Activated naive CD8-positive, alpha-beta T cell (primary cell): ENCODE measurements around the gene PTGR3.
A peak's percentile ranks its signal among the peaks of the same experiment; 100 is the strongest.

Experiments used
- H3K27ac Mint-ChIP-seq: one replicate; pipeline ENCODE4 v1.8.0; 2021; ENCODE audit warnings: mixed read lengths
- H3K27me3 Mint-ChIP-seq: one replicate; pipeline ENCODE4 v1.8.0; 2021; ENCODE audit warnings: mixed read lengths
- H3K36me3 Mint-ChIP-seq: one replicate; pipeline ENCODE4 v1.8.0; 2021; ENCODE audit warnings: mixed read lengths
- H3K4me1 Mint-ChIP-seq: one replicate; pipeline ENCODE4 v1.8.0; 2021; ENCODE audit warnings: low read depth, mixed read lengths
- H3K4me3 Mint-ChIP-seq: one replicate; pipeline ENCODE4 v1.8.0; 2021; ENCODE audit warnings: mild to moderate bottlenecking, mixed read lengths
- H3K9me3 Mint-ChIP-seq: one replicate; pipeline ENCODE4 v1.8.0; 2021; ENCODE audit warnings: low read depth, mixed read lengths

The PTGR3 gene

GRCh38 chr18:75213611-75214331, 4.8 kb upstream of the PTGR3 start:
- peak overlapping the region; percentile 76 for H3K27ac Mint-ChIP-seq

GRCh38 chr18:75212751-75213090, 3.8 kb upstream of the PTGR3 start:
- Mint-ChIP-seq H3K4me3 (peak overlapping the region; percentile 89), H3K27me3 (no peaks in the 10 kb centered on the region), H3K4me1 (peaks cover 65% of the 10 kb centered on the region), H3K27ac (peak overlapping the region; percentile 90), H3K36me3 (peaks cover 2% of the 10 kb centered on the region), H3K9me3 (no peaks in the 10 kb centered on the region)

More at GRCh38 chr18:75213611-75214331, 4.8 kb upstream of the PTGR3 start:
- Mint-ChIP-seq H3K4me1 (peaks cover 70% of the 10 kb centered on the region), H3K27me3 (no peaks in the 10 kb centered on the region), H3K36me3 (peaks cover 2% of the 10 kb centered on the region), H3K4me3 (peak overlapping the region; percentile 89), H3K9me3 (no peaks in the 10 kb centered on the region)

- H3K9me3 Mint-ChIP-seq: no peaks in the 10 kb centered on the region
- H3K27me3 Mint-ChIP-seq: no peaks in the 10 kb centered on the region
- peak overlapping the region; percentile 89 for H3K4me3 Mint-ChIP-seq
- H3K27ac Mint-ChIP-seq: peak overlapping the region; percentile 90
- peaks cover 2% of the 10 kb centered on the region for H3K36me3 Mint-ChIP-seq
- peaks cover 65% of the 10 kb centered on the region for H3K4me1 Mint-ChIP-seq
Observed at GRCh38 chr18:75211953-75212750, 3.2 kb upstream of the PTGR3 start.

- Mint-ChIP-seq H3K27ac (no peak overlapping the region), H3K36me3 (peaks cover 2% of the 10 kb centered on the region), H3K4me3 (no peak overlapping the region), H3K9me3 (no peaks in the 10 kb centered on the region), H3K4me1 (peaks cover 63% of the 10 kb centered on the region), H3K27me3 (no peaks in the 10 kb centered on the region)
Observed at GRCh38 chr18:75211626-75211952, 2.6 kb upstream of the PTGR3 start.

GRCh38 chr18:75211002-75211621, 2.2 kb upstream of the PTGR3 start:
- Mint-ChIP-seq H3K27ac (peak overlapping the region; percentile 97), H3K27me3 (no peaks in the 10 kb centered on the region), H3K36me3 (peaks cover 2% of the 10 kb centered on the region), H3K4me1 (peaks cover 63% of the 10 kb centered on the region), H3K4me3 (peak overlapping the region; percentile 96), H3K9me3 (no peaks in the 10 kb centered on the region)

GRCh38 chr18:75210274-75211001, 1.5 kb upstream of the PTGR3 start, which contains the start of gene TSHZ1:
Gene TSHZ1, plus strand, starts transcription at chr18:75210797. Its CDS starts 1,080 bp downstream, at chr18:75211877.
- peak within 1 kb of the TSS; percentile 96 for H3K4me3 Mint-ChIP-seq
- H3K27me3 Mint-ChIP-seq: no peaks in the 10 kb centered on the region
- peaks cover 2% of the 10 kb centered on the region for H3K36me3 Mint-ChIP-seq
- peak within 1 kb of the TSS; percentile 97 for H3K27ac Mint-ChIP-seq
- no peaks in the 10 kb centered on the region for H3K9me3 Mint-ChIP-seq
- peaks cover 64% of the 10 kb centered on the region for H3K4me1 Mint-ChIP-seq

GRCh38 chr18:75209951-75210258, 966 bp upstream of the PTGR3 start:
- Mint-ChIP-seq H3K27me3 (no peaks in the 10 kb centered on the region), H3K27ac (peak overlapping the region; percentile 97), H3K4me1 (peaks cover 64% of the 10 kb centered on the region), H3K9me3 (no peaks in the 10 kb centered on the region), H3K4me3 (peak overlapping the region; percentile 96), H3K36me3 (peaks cover 2% of the 10 kb centered on the region)

GRCh38 chr18:75208836-75209128, 157 bp downstream of the PTGR3 start:
- Mint-ChIP-seq H3K4me1 (peaks cover 55% of the 10 kb centered on the region), H3K36me3 (no peaks in the 10 kb centered on the region), H3K4me3 (no peak overlapping the region), H3K9me3 (no peaks in the 10 kb centered on the region), H3K27ac (no peak overlapping the region), H3K27me3 (no peaks in the 10 kb centered on the region)

GRCh38 chr18:75208155-75208835, 644 bp downstream of the PTGR3 start:
- Mint-ChIP-seq H3K4me1 (peaks cover 52% of the 10 kb centered on the region), H3K27ac (peak overlapping the region; percentile 97), H3K9me3 (no peaks in the 10 kb centered on the region), H3K36me3 (no peaks in the 10 kb centered on the region), H3K27me3 (no peaks in the 10 kb centered on the region), H3K4me3 (peak overlapping the region; percentile 96)

GRCh38 chr18:75207310-75208154, 1.4 kb downstream of the PTGR3 start:
- no peaks in the 10 kb centered on the region for H3K9me3 Mint-ChIP-seq
- H3K27me3 Mint-ChIP-seq: no peaks in the 10 kb centered on the region
- peaks cover 47% of the 10 kb centered on the region for H3K4me1 Mint-ChIP-seq
- peak overlapping the region; percentile 97 for H3K27ac Mint-ChIP-seq
- no peaks in the 10 kb centered on the region for H3K36me3 Mint-ChIP-seq
- H3K4me3 Mint-ChIP-seq: peak overlapping the region; percentile 96

- Mint-ChIP-seq H3K4me3 (peak overlapping the region; percentile 96), H3K27ac (peak overlapping the region; percentile 97)
Observed at GRCh38 chr18:75206452-75207309, 2.3 kb downstream of the PTGR3 start.

GRCh38 chr18:75205514-75206132, 3.3 kb downstream of the PTGR3 start:
- Mint-ChIP-seq H3K27ac (peak overlapping the region; percentile 34), H3K9me3 (no peaks in the 10 kb centered on the region), H3K36me3 (peaks cover 5% of the 10 kb centered on the region), H3K4me1 (peaks cover 46% of the 10 kb centered on the region), H3K4me3 (peak overlapping the region; percentile 74), H3K27me3 (no peaks in the 10 kb centered on the region)

More at GRCh38 chr18:75206452-75207309, 2.3 kb downstream of the PTGR3 start:
- H3K27me3 Mint-ChIP-seq: no peaks in the 10 kb centered on the region
- H3K4me1 Mint-ChIP-seq: peaks cover 45% of the 10 kb centered on the region
- H3K36me3 Mint-ChIP-seq: peaks cover under 1% of the 10 kb centered on the region
- no peaks in the 10 kb centered on the region for H3K9me3 Mint-ChIP-seq
